ENCODE data around the gene PCNX1. TPM values are rescaled to one million over a fixed set of nuclear protein-coding genes. Genes with fewer than 3 reads are reported as not detected.
"Not testable (repeated sequence)": the region's sequence is repeated elsewhere in the genome, so short reads cannot be mapped to it uniquely, and the experiment has no call there.

Gene PCNX1
- total RNA-seq, 6 donors from 2014 or later = 38.4 to 98.5 (median 65.4) TPM

- Histone ChIP-seq H3K27me3 (no peaks in the 10 kb centered on the region), H3K9me3 (no peaks in the 10 kb centered on the region), H3K36me3 (no peaks in the 10 kb centered on the region), H3K4me3 (no peak overlapping the region), H3K4me1 (peaks cover 18 to 38% (median 24%) of the 10 kb centered on the region in 4 donors), H3K27ac (peak overlapping the region; percentile 39 to 59 (median 54))
- TF ChIP-seq POLR2A (IDR thresholded peaks at IDR 0.05) = no peak
- TF ChIP-seq POLR2AphosphoS5 (IDR thresholded peaks at IDR 0.05) = no peak
- TF ChIP-seq EP300 (IDR thresholded peaks at IDR 0.05) = peak in 1 of 4 donors; percentile 56
- no peak for TF ChIP-seq CTCF (IDR thresholded peaks at IDR 0.05)
- DNase-seq (no peak), ATAC-seq (ENCODE audit: low FRiP score in 2 of 2) (peak; percentile 63 to 82)
- 0 to 11% methylated on average over 2 of the region's 2 CpGs for WGBS, 2 donors
These were observed 27.4 kb downstream of the PCNX1 start for GRCh38 chr14:70934502-70935134.

GRCh38 chr14:70935135-70935534 is 27.9 kb downstream of the PCNX1 start:
- WGBS, 2 donors = 53 to 57% methylated on average over 3 of the region's 3 CpGs
- no peak for ATAC-seq (ENCODE audit: low FRiP score in 2 of 2)
- no peak for TF ChIP-seq CTCF (IDR thresholded peaks at IDR 0.05)
- no peak for TF ChIP-seq EP300 (IDR thresholded peaks at IDR 0.05)
- no peak for TF ChIP-seq POLR2AphosphoS5 (IDR thresholded peaks at IDR 0.05)
- no peak for TF ChIP-seq POLR2A (IDR thresholded peaks at IDR 0.05)

GRCh38 chr14:70939693-70940092 is 32.4 kb downstream of the PCNX1 start:
- 84 to 95% methylated on average over 4 of the region's 4 CpGs for WGBS, 2 donors
- not testable (repeated sequence) for ATAC-seq (ENCODE audit: low FRiP score in 2 of 2)
- peaks cover 0 to 12% (median 9%) of the 10 kb centered on the region in 4 donors for H3K9me3 ChIP-seq

More at GRCh38 chr14:70935135-70935534, 27.9 kb downstream of the PCNX1 start:
- Histone ChIP-seq H3K27me3 (no peaks in the 10 kb centered on the region), H3K36me3 (no peaks in the 10 kb centered on the region), H3K9me3 (no peaks in the 10 kb centered on the region), H3K4me3 (no peak overlapping the region), H3K27ac (peak overlapping the region; percentile 39 to 59 (median 54)), H3K4me1 (peaks cover 18 to 35% (median 24%) of the 10 kb centered on the region in 4 donors)
- no peak for DNase-seq

GRCh38 chr14:70941637-70942341 is 34.5 kb downstream of the PCNX1 start:
- not testable (repeated sequence) for ATAC-seq (ENCODE audit: low FRiP score in 2 of 2); H3K4me1 ChIP-seq; H3K27me3 ChIP-seq; H3K4me3 ChIP-seq; H3K36me3 ChIP-seq
- H3K9me3 ChIP-seq = peaks cover 0 to 12% (median 9%) of the 10 kb centered on the region in 4 donors
- 88 to 92% methylated on average over 15 of the region's 15 CpGs for WGBS, 2 donors
- peak; percentile 15 to 77 for DNase-seq
- peak overlapping the region in 1 of 4 donors; percentile 42 for H3K27ac ChIP-seq

More at GRCh38 chr14:70939693-70940092, 32.4 kb downstream of the PCNX1 start:
- H3K27me3 ChIP-seq, H3K36me3 ChIP-seq, DNase-seq, H3K4me3 ChIP-seq, H3K27ac ChIP-seq: not testable (repeated sequence)
- H3K4me1 ChIP-seq = peaks cover 4 to 20% (median 8%) of the 10 kb centered on the region in 4 donors

- Histone ChIP-seq H3K4me1 (peaks cover 0 to 9% (median 0%) of the 10 kb centered on the region in 4 donors), H3K27me3 (no peaks in the 10 kb centered on the region), H3K36me3 (peaks cover 0 to 4% (median 0%) of the 10 kb centered on the region in 4 donors), H3K4me3 (no peak overlapping the region), H3K9me3 (peaks cover 0 to 12% (median 9%) of the 10 kb centered on the region in 4 donors), H3K27ac (no peak overlapping the region)
- ATAC-seq (ENCODE audit: low FRiP score in 2 of 2) (no peak), DNase-seq (no peak)
- TF ChIP-seq POLR2AphosphoS5 (IDR thresholded peaks at IDR 0.05) = no peak
- no peak for TF ChIP-seq EP300 (IDR thresholded peaks at IDR 0.05)
- TF ChIP-seq CTCF (IDR thresholded peaks at IDR 0.05) = no peak
- no peak for TF ChIP-seq POLR2A (IDR thresholded peaks at IDR 0.05)
These were observed 35.1 kb downstream of the PCNX1 start for GRCh38 chr14:70942342-70942706.

- not testable (repeated sequence) for H3K36me3 ChIP-seq; H3K4me3 ChIP-seq; H3K4me1 ChIP-seq; H3K27me3 ChIP-seq; ATAC-seq (ENCODE audit: low FRiP score in 2 of 2); H3K27ac ChIP-seq; DNase-seq
- peaks cover 0 to 16% (median 11%) of the 10 kb centered on the region in 4 donors for H3K9me3 ChIP-seq
- 73 to 94% methylated on average over 3 of the region's 3 CpGs for WGBS, 2 donors
These were observed 35.5 kb downstream of the PCNX1 start for GRCh38 chr14:70942721-70943120.
